Tibial artery (tissue), 4 donors: ENCODE measurements around the gene KDM4E.

Experiments
- DNase-seq, 2 donors: peaks; one replicate each; pipeline ENCODE4 v3.0.0-alpha.2; 2019
- H3K27ac ChIP-seq, 2 donors: fragments of 200-600 bp; sonication (generic) in 1 of 2; 1 replicate in 1 of 2; 2 replicates in 1 of 2; pipeline ENCODE4 v1.5.1; 2018 to 2019; ENCODE audit warnings: mild to moderate bottlenecking in 1 of 2
- H3K27me3 ChIP-seq, 2 donors: fragments of 200-600 bp; sonication (generic) in 1 of 2; one replicate each; pipeline versions ENCODE4 v1.5.1 to v1.6.0; 2016 to 2019
- H3K36me3 ChIP-seq, 3 donors: fragments of 200-600 bp; sonication (generic) in 2 of 3; one replicate each; pipeline ENCODE4 v1.5.1; 2016 to 2019; ENCODE audit warnings: mild to moderate bottlenecking in 2 of 3
- H3K4me1 ChIP-seq, 4 donors: fragments of 200-600 bp; sonication (generic) in 2 of 4; 1 replicate in 3 of 4; 2 replicates in 1 of 4; pipeline ENCODE4 v1.5.1; 2016 to 2019
- H3K4me3 ChIP-seq, 2 donors: fragments of 200-600 bp; sonication (generic) in 1 of 2; 1 replicate in 1 of 2; 2 replicates in 1 of 2; pipeline ENCODE4 v1.5.1; 2018 to 2019; ENCODE audit warnings: mild to moderate bottlenecking in 2 of 2
- H3K9me3 ChIP-seq, 3 donors: fragments of 200-600 bp; sonication (generic) in 1 of 3; one replicate each; pipeline ENCODE4 v1.5.1; 2016 to 2019
- CTCF ChIP-seq, 2 experiments: fragments of 200-600 bp in 1 of 2; fragments of 450-650 bp in 1 of 2; IDR thresholded peaks; one replicate each; pipeline ENCODE4 v1.5.1; 2017 to 2019; ENCODE audit warnings: antibody characterized with exemption in 2 of 2, mild to moderate bottlenecking in 1 of 2, moderate library complexity in 1 of 2
- intact Hi-C: fragments of 100-400 bp; cut with DNase I; formaldehyde crosslinking; loops from one replicate; pipeline ENCODE4 v1.15.0; 2023; ENCODE audit warnings: low total_unique reads

The KDM4E gene

GRCh38 chr11:95070471-95070870, 45.4 kb downstream of the KDM4E start:
- Histone ChIP-seq H3K27me3 (no peaks in the 10 kb centered on the region), H3K4me1 (peaks cover 0 to 42% (median 25%) of the 10 kb centered on the region in 4 donors), H3K27ac (no peak overlapping the region), H3K9me3 (no peaks in the 10 kb centered on the region), H3K36me3 (peaks cover 0 to 6% (median 0%) of the 10 kb centered on the region in 3 donors), H3K4me3 (no peak overlapping the region)
- no peak for TF ChIP-seq CTCF (IDR thresholded peaks at IDR 0.05)
- intact Hi-C loops: loop anchor here (10.0 kb wide), 1 partner anchor 694 kb away; no protein-coding TSS in a partner anchor
- DNase-seq: no peak

GRCh38 chr11:95072948-95073347, 47.9 kb downstream of the KDM4E start:
- intact Hi-C loops: loop anchor here (10.0 kb wide), 1 partner anchor 692 kb away; no protein-coding TSS in a partner anchor
- DNase-seq: no peak
- no peak overlapping the region for H3K27ac ChIP-seq
- no peak for TF ChIP-seq CTCF (IDR thresholded peaks at IDR 0.05)
- H3K27me3 ChIP-seq: no peaks in the 10 kb centered on the region
- H3K4me3 ChIP-seq: no peak overlapping the region
- peaks cover 0 to 60% (median 44%) of the 10 kb centered on the region in 4 donors for H3K4me1 ChIP-seq
- peaks cover 0 to 6% (median 0%) of the 10 kb centered on the region in 3 donors for H3K36me3 ChIP-seq
- no peaks in the 10 kb centered on the region for H3K9me3 ChIP-seq

GRCh38 chr11:95074792-95075563, 49.9 kb downstream of the KDM4E start:
- H3K9me3 ChIP-seq: no peaks in the 10 kb centered on the region
- intact Hi-C loops: loop anchor here (5.0 to 10.0 kb wide), 2 partner anchors 72 to 690 kb away; no protein-coding TSS in a partner anchor
- H3K27me3 ChIP-seq: no peaks in the 10 kb centered on the region
- H3K4me3 ChIP-seq: no peak overlapping the region
- peak overlapping the region; percentile 52 to 64 for H3K27ac ChIP-seq
- H3K36me3 ChIP-seq: peaks cover 0 to 6% (median 0%) of the 10 kb centered on the region in 3 donors
- peak; percentile 32 to 78 for DNase-seq
- H3K4me1 ChIP-seq: peaks cover 0 to 70% (median 43%) of the 10 kb centered on the region in 4 donors
- TF ChIP-seq CTCF (IDR thresholded peaks at IDR 0.05): no peak

GRCh38 chr11:95076416-95076815, 51.4 kb downstream of the KDM4E start:
- Histone ChIP-seq H3K27ac (peak overlapping the region; percentile 73 to 81), H3K4me3 (no peak overlapping the region), H3K27me3 (no peaks in the 10 kb centered on the region), H3K36me3 (no peaks in the 10 kb centered on the region), H3K4me1 (peaks cover 4 to 77% (median 51%) of the 10 kb centered on the region in 4 donors), H3K9me3 (no peaks in the 10 kb centered on the region)
- intact Hi-C loops: loop anchor here (5.0 to 10.0 kb wide), 2 partner anchors 71 to 688 kb away; no protein-coding TSS in a partner anchor
- peak; percentile 72 to 92 for DNase-seq
- TF ChIP-seq CTCF (IDR thresholded peaks at IDR 0.05): no peak

GRCh38 chr11:95076981-95077380, 51.9 kb downstream of the KDM4E start:
- Histone ChIP-seq H3K4me1 (peaks cover 7 to 82% (median 54%) of the 10 kb centered on the region in 4 donors), H3K27ac (peak overlapping the region; percentile 73 to 81), H3K27me3 (no peaks in the 10 kb centered on the region), H3K36me3 (no peaks in the 10 kb centered on the region), H3K9me3 (no peaks in the 10 kb centered on the region), H3K4me3 (no peak overlapping the region)
- DNase-seq: no peak
- no peak for TF ChIP-seq CTCF (IDR thresholded peaks at IDR 0.05)
- intact Hi-C loops: loop anchor here (5.0 to 10.0 kb wide), 2 partner anchors 70 to 688 kb away; no protein-coding TSS in a partner anchor
